Trophoblast cell (in vitro differentiated cells and primary cell): ENCODE results near the gene ADI1.

Source experiments
- DNase-seq, 2 donors: peaks; one replicate each; pipeline ENCODE4 v3.0.0-alpha.2; 2016
- H2AFZ ChIP-seq: 2 replicates; pipeline ENCODE4 v1.6.1; 2013; ENCODE audit warnings: low read length, moderate library complexity, mild to moderate bottlenecking; ENCODE audit not compliant: insufficient read depth, poor library complexity
- H2AK5ac ChIP-seq: 2 replicates; pipeline ENCODE4 v1.6.1; 2013; ENCODE audit warnings: mild to moderate bottlenecking, low read length
- H2BK120ac ChIP-seq: 2 replicates; pipeline ENCODE4 v1.6.1; 2013; ENCODE audit warnings: low read length, mild to moderate bottlenecking, moderate library complexity; ENCODE audit not compliant: insufficient read depth, poor library complexity
- H2BK12ac ChIP-seq: 2 replicates; pipeline ENCODE4 v1.6.1; 2013; ENCODE audit warnings: mild to moderate bottlenecking, low read length, moderate library complexity
- H2BK5ac ChIP-seq: 2 replicates; pipeline ENCODE4 v1.6.1; 2013; ENCODE audit warnings: low read length, low read depth, moderate library complexity, mild to moderate bottlenecking; ENCODE audit not compliant: poor library complexity
- H3K14ac ChIP-seq: 2 replicates; pipeline ENCODE4 v1.6.1; 2013; ENCODE audit warnings: mild to moderate bottlenecking, low read length
- H3K18ac ChIP-seq: 2 replicates; pipeline ENCODE4 v1.6.1; 2013; ENCODE audit warnings: mild to moderate bottlenecking, low read length
- H3K23ac ChIP-seq: 2 replicates; pipeline ENCODE4 v1.6.1; 2013; ENCODE audit warnings: low read length
- H3K27ac ChIP-seq: 2 replicates; pipeline ENCODE4 v1.5.1; 2013; ENCODE audit warnings: low read depth, mild to moderate bottlenecking, inconsistent platforms, low read length, moderate library complexity
- H3K27me3 ChIP-seq: 2 replicates; pipeline ENCODE4 v1.6.1; 2013; ENCODE audit warnings: inconsistent platforms, mild to moderate bottlenecking, low read length, moderate library complexity; ENCODE audit not compliant: insufficient read depth
- H3K36me3 ChIP-seq, 2 experiments: 1 replicate in 1 of 2; 2 replicates in 1 of 2; pipeline ENCODE4 v1.6.1; 2013; ENCODE audit warnings: low read length in 2 of 2, mild to moderate bottlenecking in 2 of 2, moderate library complexity in 1 of 2; ENCODE audit not compliant: insufficient read depth in 2 of 2, control insufficient read depth in 1 of 2
- H3K4ac ChIP-seq: 2 replicates; pipeline ENCODE4 v1.6.1; 2013; ENCODE audit warnings: low read depth, mild to moderate bottlenecking, low read length, moderate library complexity
- H3K4me1 ChIP-seq, 2 experiments: 1 replicate in 1 of 2; 2 replicates in 1 of 2; pipeline ENCODE4 v1.6.1; 2013; ENCODE audit warnings: low read length in 2 of 2, mild to moderate bottlenecking in 2 of 2, moderate library complexity in 1 of 2; ENCODE audit not compliant: insufficient read depth in 2 of 2, control insufficient read depth in 1 of 2
- H3K4me2 ChIP-seq: 2 replicates; pipeline ENCODE4 v1.6.1; 2013; ENCODE audit warnings: inconsistent platforms, mild to moderate bottlenecking, low read length, moderate library complexity
- H3K4me3 ChIP-seq: 2 replicates; pipeline ENCODE4 v1.5.1; 2013; ENCODE audit warnings: mild to moderate bottlenecking, low read depth, low read length, inconsistent platforms
- H3K79me1 ChIP-seq: one replicate; pipeline ENCODE4 v1.6.1; 2013; ENCODE audit warnings: low read length
- H3K79me2 ChIP-seq: 2 replicates; pipeline ENCODE4 v1.6.1; 2013; ENCODE audit warnings: low read length, mild to moderate bottlenecking; ENCODE audit not compliant: control insufficient read depth, insufficient read depth, poor library complexity
- H3K9ac ChIP-seq: 2 replicates; pipeline ENCODE4 v1.6.1; 2013; ENCODE audit warnings: mild to moderate bottlenecking, low read length
- H3K9me3 ChIP-seq: 2 replicates; pipeline ENCODE4 v1.6.1; 2013; ENCODE audit warnings: low read depth, mild to moderate bottlenecking, control low read depth, inconsistent platforms, low read length; ENCODE audit not compliant: insufficient read depth
- H4K12ac ChIP-seq: 2 replicates; pipeline ENCODE4 v1.6.1; 2013; ENCODE audit warnings: low read depth, mild to moderate bottlenecking, low read length, moderate library complexity
- H4K8ac ChIP-seq: 2 replicates; pipeline ENCODE4 v1.6.1; 2013; ENCODE audit warnings: low read depth, mild to moderate bottlenecking, low read length, moderate library complexity
- H4K91ac ChIP-seq: one replicate; pipeline ENCODE4 v1.6.1; 2013; ENCODE audit warnings: low read depth, mild to moderate bottlenecking, low read length, moderate library complexity
- WGBS: extraction: QIAGEN DNeasy Blood & Tissue Kit; methylation state at CpG from one replicate; pipeline ENCODE4 v1.1.7; 2013; ENCODE audit warnings: missing lambda C conversion rate; ENCODE audit not compliant: insufficient read length, insufficient coverage; ENCODE audit errors: extremely low coverage; 5-methylcytosine and 5-hydroxymethylcytosine counted together

The ADI1 gene

DNA sequence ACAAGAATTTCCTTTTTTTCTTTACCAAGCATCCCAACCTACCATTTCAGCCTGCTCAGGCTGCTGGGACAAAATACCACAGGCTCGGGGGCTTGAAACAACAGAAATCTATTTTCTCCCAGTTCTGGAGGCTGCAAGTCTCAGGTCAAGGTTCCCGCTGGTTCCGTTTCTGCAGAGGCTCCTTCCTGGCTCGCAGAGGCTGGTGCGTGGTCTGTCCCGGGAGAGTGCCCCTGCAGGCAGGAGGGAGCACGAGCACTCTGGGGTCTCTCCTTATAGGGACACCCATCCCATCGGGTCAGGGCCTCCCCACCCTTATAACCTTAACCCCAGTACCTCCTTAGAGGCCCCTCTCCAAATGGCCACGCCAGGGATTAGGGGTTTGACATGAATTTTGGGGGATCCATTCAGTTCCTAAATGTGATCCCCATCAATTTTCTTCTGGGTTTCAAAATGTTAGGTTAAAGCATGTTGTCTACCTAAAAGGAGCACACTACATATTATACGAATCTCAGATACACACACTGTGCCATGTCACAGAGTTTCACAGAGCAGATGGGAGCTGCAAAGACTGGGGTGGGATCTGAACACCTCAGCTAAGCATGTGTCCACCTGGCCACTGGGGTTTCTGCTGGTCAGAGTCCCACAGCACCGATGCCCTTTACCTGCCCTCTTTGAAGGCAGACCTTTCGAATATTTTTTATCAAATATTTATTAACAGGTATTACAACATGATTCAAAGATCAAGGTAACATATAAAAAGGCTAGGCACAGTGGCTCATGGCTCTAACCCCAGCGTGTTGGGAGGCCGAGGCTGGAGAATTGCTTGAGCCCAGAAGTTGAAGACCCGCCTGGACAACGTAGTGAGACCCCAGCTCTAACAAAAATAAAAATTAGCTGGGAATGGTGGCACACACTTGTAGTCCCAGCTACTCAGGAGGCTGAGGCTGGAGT is 17.6 kb upstream of the ADI1 start:
- Histone ChIP-seq H3K14ac (peak overlapping the region; percentile 94), H2BK5ac (peak overlapping the region; percentile 63), H3K27ac (peak overlapping the region; percentile 83), H3K4me3 (no peak overlapping the region), H2BK120ac (peak overlapping the region; percentile 63), H3K18ac (peak overlapping the region; percentile 38), H2BK12ac (peak overlapping the region; percentile 70), H3K23ac (no peak overlapping the region), H3K9ac (no peak overlapping the region), H4K91ac (peak overlapping the region; percentile 87), H3K27me3 (no peaks in the 10 kb centered on the region), H4K8ac (peak overlapping the region; percentile 76), H3K79me2 (peaks cover 5% of the 10 kb centered on the region), H2AK5ac (peak overlapping the region; percentile 40), H3K4me2 (peak overlapping the region; percentile 49), H3K9me3 (no peaks in the 10 kb centered on the region), H3K79me1 (peaks cover 12% of the 10 kb centered on the region), H3K4ac (peak overlapping the region; percentile 67), H3K4me1 (peaks cover 12 to 13% of the 10 kb centered on the region in 2 experiments), H2AFZ (peak overlapping the region; percentile 95), H4K12ac (peak overlapping the region; percentile 76), H3K36me3 (peaks cover 8 to 12% of the 10 kb centered on the region in 2 experiments)
- WGBS, result no CpG with 5 or more reads among the region's 16 CpGs
- DNase-seq, result peak in 1 of 2 donors; percentile 35

- no peaks in the 10 kb centered on the region for H3K9me3 ChIP-seq
- no peak overlapping the region for H3K4me3 ChIP-seq
- H3K27ac ChIP-seq, result peak overlapping the region; percentile 83
- H3K18ac ChIP-seq, result peak overlapping the region; percentile 75
- peak overlapping the region; percentile 95 for H2AFZ ChIP-seq
- no peak overlapping the region for H3K9ac ChIP-seq
- H3K36me3 ChIP-seq, result peaks cover 5 to 8% of the 10 kb centered on the region in 2 experiments
- H3K4me1 ChIP-seq, result peaks cover 12 to 13% of the 10 kb centered on the region in 2 experiments
- no peaks in the 10 kb centered on the region for H3K27me3 ChIP-seq
- peak overlapping the region; percentile 76 for H4K12ac ChIP-seq
- no peak overlapping the region for H3K23ac ChIP-seq
- peak; percentile 39 to 64 for DNase-seq
- peak overlapping the region; percentile 49 for H3K4me2 ChIP-seq
- H3K14ac ChIP-seq, result peak overlapping the region; percentile 86
- peaks cover 5% of the 10 kb centered on the region for H3K79me2 ChIP-seq
- peak overlapping the region; percentile 67 for H3K4ac ChIP-seq
- peak overlapping the region; percentile 63 for H2BK120ac ChIP-seq
- H2BK12ac ChIP-seq, result peak overlapping the region; percentile 41
- H2AK5ac ChIP-seq, result peak overlapping the region; percentile 49
- peak overlapping the region; percentile 87 for H4K91ac ChIP-seq
- H2BK5ac ChIP-seq, result peak overlapping the region; percentile 78
- no CpG with 5 or more reads among the region's 24 CpGs for WGBS
- H3K79me1 ChIP-seq, result peaks cover 12% of the 10 kb centered on the region
- H4K8ac ChIP-seq, result peak overlapping the region; percentile 76
Observed at GRCh38 chr2:3535794-3536681, 16.7 kb upstream of the ADI1 start.

- Histone ChIP-seq H3K18ac (peak overlapping the region; percentile 75), H3K79me1 (peaks cover 12% of the 10 kb centered on the region), H3K36me3 (peaks cover 4 to 8% of the 10 kb centered on the region in 2 experiments), H3K23ac (no peak overlapping the region), H3K27ac (peak overlapping the region; percentile 83), H4K8ac (peak overlapping the region; percentile 52), H3K4me1 (peaks cover 12 to 13% of the 10 kb centered on the region in 2 experiments), H3K14ac (peak overlapping the region; percentile 86), H4K12ac (peak overlapping the region; percentile 74), H3K79me2 (peaks cover 5% of the 10 kb centered on the region), H3K4me3 (no peak overlapping the region), H3K9ac (no peak overlapping the region), H2BK12ac (peak overlapping the region; percentile 41), H3K9me3 (no peaks in the 10 kb centered on the region), H3K27me3 (no peaks in the 10 kb centered on the region), H2AFZ (peak overlapping the region; percentile 20), H2AK5ac (peak overlapping the region; percentile 49), H3K4ac (peak overlapping the region; percentile 30), H3K4me2 (peak overlapping the region; percentile 49), H2BK120ac (peak overlapping the region; percentile 50), H4K91ac (peak overlapping the region; percentile 74), H2BK5ac (peak overlapping the region; percentile 78)
- DNase-seq, result no peak
- WGBS, result no CpG with 5 or more reads among the region's 5 CpGs
Observed at GRCh38 chr2:3535467-3535793, 16.1 kb upstream of the ADI1 start.

DNA sequence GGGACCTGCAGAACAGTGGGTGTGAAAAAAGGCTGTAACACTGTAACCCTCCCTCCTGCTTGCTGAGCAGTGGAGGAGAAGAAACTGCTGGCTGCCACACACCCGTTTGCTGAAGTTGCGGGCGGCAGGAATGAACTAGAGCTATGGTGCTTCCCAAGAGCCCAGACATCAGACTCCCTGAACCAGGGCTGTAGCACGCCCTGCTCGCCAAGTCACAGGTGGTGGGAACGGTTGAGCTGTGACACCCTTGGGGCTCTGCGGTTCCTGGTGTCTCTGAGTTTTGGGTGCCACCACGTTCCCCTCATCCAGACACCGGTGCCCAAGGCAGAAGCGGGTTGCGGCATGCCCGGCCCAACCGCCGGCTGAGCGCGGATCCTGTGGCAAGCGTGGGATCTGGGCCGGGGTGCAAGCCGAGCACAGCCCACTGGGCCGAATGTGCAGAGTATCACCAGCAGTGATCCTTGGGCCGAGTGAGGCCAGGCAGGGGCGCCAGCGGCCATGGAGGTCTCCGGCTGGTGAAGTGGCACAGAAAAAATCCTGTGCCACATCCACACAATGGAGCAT is 15.0 kb upstream of the ADI1 start:
- Histone ChIP-seq H2BK5ac (no peak overlapping the region), H3K27me3 (no peaks in the 10 kb centered on the region), H3K4me3 (no peak overlapping the region), H3K9me3 (no peaks in the 10 kb centered on the region), H3K36me3 (peaks cover 0 to 3% of the 10 kb centered on the region in 2 experiments), H3K14ac (no peak overlapping the region), H3K18ac (no peak overlapping the region), H4K8ac (no peak overlapping the region), H2AFZ (no peak overlapping the region), H3K4me2 (no peak overlapping the region), H3K27ac (no peak overlapping the region), H2BK12ac (no peak overlapping the region), H3K4me1 (peaks cover 12 to 13% of the 10 kb centered on the region in 2 experiments), H4K12ac (no peak overlapping the region), H3K9ac (no peak overlapping the region), H3K4ac (no peak overlapping the region), H3K79me1 (peaks cover 12% of the 10 kb centered on the region), H2AK5ac (peak overlapping the region; percentile 7), H2BK120ac (no peak overlapping the region), H3K23ac (no peak overlapping the region), H4K91ac (no peak overlapping the region), H3K79me2 (peaks cover 5% of the 10 kb centered on the region)
- DNase-seq, result no peak
- WGBS, result no CpG with 5 or more reads among the region's 24 CpGs
